Mesendoderm (in vitro differentiated cells): ENCODE results near the gene ABAT.

Source experiments
- DNase-seq: peaks from one replicate; pipeline ENCODE4 v3.0.0; 2013
- H2AK5ac ChIP-seq: 2 replicates; pipeline ENCODE4 v1.6.1; 2013; ENCODE audit warnings: low read length, inconsistent platforms
- H2BK120ac ChIP-seq: 2 replicates; pipeline ENCODE4 v1.6.1; 2013; ENCODE audit warnings: low read depth, mild to moderate bottlenecking, low read length, moderate library complexity, mixed read lengths
- H2BK15ac ChIP-seq: replicated peaks from 2 replicates; pipeline ENCODE4 v1.6.1; 2013; ENCODE audit warnings: low read depth, mild to moderate bottlenecking, moderate library complexity
- H2BK5ac ChIP-seq: 2 replicates; pipeline ENCODE4 v1.6.1; 2013; ENCODE audit warnings: low read length, inconsistent platforms
- H3K18ac ChIP-seq: 2 replicates; pipeline ENCODE4 v1.6.1; 2013; ENCODE audit warnings: mild to moderate bottlenecking, low read length, mixed read lengths
- H3K23ac ChIP-seq: one replicate; pipeline ENCODE4 v1.6.1; 2013; ENCODE audit warnings: low read length
- H3K27ac ChIP-seq: 2 replicates; pipeline ENCODE4 v1.5.1; 2013; ENCODE audit warnings: low read depth, mild to moderate bottlenecking, inconsistent platforms, low read length, moderate library complexity
- H3K27me3 ChIP-seq: 2 replicates; pipeline ENCODE4 v1.6.1; 2013; ENCODE audit warnings: low read length, control low read depth, mild to moderate bottlenecking, inconsistent platforms; ENCODE audit not compliant: insufficient read depth, poor library complexity
- H3K36me3 ChIP-seq: 2 replicates; pipeline ENCODE4 v1.6.1; 2013; ENCODE audit warnings: low read length, inconsistent platforms; ENCODE audit not compliant: control insufficient read depth, insufficient read depth
- H3K4ac ChIP-seq: one replicate; pipeline ENCODE4 v1.6.1; 2013; ENCODE audit warnings: low read depth, mild to moderate bottlenecking, low read length, moderate library complexity
- H3K4me1 ChIP-seq: 2 replicates; pipeline ENCODE4 v1.6.1; 2013; ENCODE audit warnings: low read depth, low read length, inconsistent platforms; ENCODE audit not compliant: control insufficient read depth
- H3K4me2 ChIP-seq: 2 replicates; pipeline ENCODE4 v1.6.1; 2013; ENCODE audit warnings: low read length
- H3K4me3 ChIP-seq: 2 replicates; pipeline ENCODE4 v1.5.1; 2013; ENCODE audit warnings: mild to moderate bottlenecking, low read length
- H3K56ac ChIP-seq: one replicate; pipeline ENCODE4 v1.6.1; 2013; ENCODE audit warnings: low read length
- H3K79me1 ChIP-seq: 2 replicates; pipeline ENCODE4 v1.6.1; 2013; ENCODE audit warnings: low read length, inconsistent platforms
- H3K79me2 ChIP-seq: 2 replicates; pipeline ENCODE4 v1.6.1; 2013; ENCODE audit warnings: mild to moderate bottlenecking, low read length; ENCODE audit not compliant: control insufficient read depth, insufficient read depth
- H3K9ac ChIP-seq: 2 replicates; pipeline ENCODE4 v1.6.1; 2013; ENCODE audit warnings: low read length, inconsistent platforms
- H4K5ac ChIP-seq: one replicate; pipeline ENCODE4 v1.6.1; 2013; ENCODE audit warnings: low read length
- H4K8ac ChIP-seq: one replicate; pipeline ENCODE4 v1.6.1; 2013; ENCODE audit warnings: low read depth, mild to moderate bottlenecking, control low read depth, low read length, moderate library complexity
- whole genome bisulfite sequencing: extraction: QIAGEN DNeasy Blood & Tissue Kit; methylation state at CpG from one replicate; pipeline ENCODE4 v1.1.7; 2013; ENCODE audit warnings: low lambda C conversion rate, missing lambda C conversion rate; ENCODE audit not compliant: insufficient coverage; ENCODE audit errors: extremely low coverage; 5-methylcytosine and 5-hydroxymethylcytosine counted together

Gene ABAT

GRCh38 chr16:8714174-8714573, 39.8 kb downstream of the ABAT start:
- H3K56ac ChIP-seq: no peak overlapping the region
- no peaks in the 10 kb centered on the region for H3K36me3 ChIP-seq
- no peaks in the 10 kb centered on the region for H3K79me1 ChIP-seq
- no peak overlapping the region for H4K8ac ChIP-seq
- no peak overlapping the region for H2BK5ac ChIP-seq
- H3K4me2 ChIP-seq: no peak overlapping the region
- H3K79me2 ChIP-seq: no peaks in the 10 kb centered on the region
- H2AK5ac ChIP-seq: no peak overlapping the region
- WGBS: no CpG with 5 or more reads among the region's 7 CpGs
- no peak overlapping the region for H3K23ac ChIP-seq
- H4K5ac ChIP-seq: no peak overlapping the region
- no peak for DNase-seq
- no peak overlapping the region for H3K18ac ChIP-seq
- H3K9ac ChIP-seq: no peak overlapping the region
- no peak overlapping the region for H3K4ac ChIP-seq
- H2BK15ac ChIP-seq: no peak overlapping the region
- H3K27ac ChIP-seq: no peak overlapping the region
- H3K27me3 ChIP-seq: no peaks in the 10 kb centered on the region
- no peak overlapping the region for H3K4me3 ChIP-seq
- H3K4me1 ChIP-seq: no peaks in the 10 kb centered on the region
- H2BK120ac ChIP-seq: no peak overlapping the region

- Histone ChIP-seq H3K79me2 (no peaks in the 10 kb centered on the region), H3K27ac (no peak overlapping the region), H3K79me1 (no peaks in the 10 kb centered on the region), H3K4me1 (no peaks in the 10 kb centered on the region), H3K18ac (no peak overlapping the region), H3K27me3 (no peaks in the 10 kb centered on the region), H3K9ac (no peak overlapping the region), H2BK15ac (no peak overlapping the region), H4K5ac (no peak overlapping the region), H3K4me3 (no peak overlapping the region), H2BK120ac (no peak overlapping the region), H3K56ac (no peak overlapping the region), H3K4ac (no peak overlapping the region), H2AK5ac (no peak overlapping the region), H4K8ac (no peak overlapping the region), H3K4me2 (no peak overlapping the region), H3K36me3 (no peaks in the 10 kb centered on the region), H2BK5ac (no peak overlapping the region), H3K23ac (no peak overlapping the region)
- no peak for DNase-seq
- no CpG with 5 or more reads among the region's 14 CpGs for WGBS
Observed at GRCh38 chr16:8714807-8715206, 40.4 kb downstream of the ABAT start.

GRCh38 chr16:8716052-8716451, 41.6 kb downstream of the ABAT start:
- Histone ChIP-seq H2BK15ac (no peak overlapping the region), H3K18ac (no peak overlapping the region), H2BK120ac (no peak overlapping the region), H3K23ac (no peak overlapping the region), H2BK5ac (no peak overlapping the region), H3K79me1 (no peaks in the 10 kb centered on the region), H2AK5ac (no peak overlapping the region), H4K8ac (no peak overlapping the region), H3K4me3 (no peak overlapping the region), H3K56ac (no peak overlapping the region), H3K36me3 (no peaks in the 10 kb centered on the region), H4K5ac (no peak overlapping the region), H3K27me3 (no peaks in the 10 kb centered on the region), H3K4me1 (no peaks in the 10 kb centered on the region), H3K27ac (no peak overlapping the region), H3K79me2 (no peaks in the 10 kb centered on the region), H3K4ac (no peak overlapping the region), H3K9ac (no peak overlapping the region), H3K4me2 (no peak overlapping the region)
- DNase-seq: no peak
- WGBS: no CpG with 5 or more reads among the region's 6 CpGs

DNA sequence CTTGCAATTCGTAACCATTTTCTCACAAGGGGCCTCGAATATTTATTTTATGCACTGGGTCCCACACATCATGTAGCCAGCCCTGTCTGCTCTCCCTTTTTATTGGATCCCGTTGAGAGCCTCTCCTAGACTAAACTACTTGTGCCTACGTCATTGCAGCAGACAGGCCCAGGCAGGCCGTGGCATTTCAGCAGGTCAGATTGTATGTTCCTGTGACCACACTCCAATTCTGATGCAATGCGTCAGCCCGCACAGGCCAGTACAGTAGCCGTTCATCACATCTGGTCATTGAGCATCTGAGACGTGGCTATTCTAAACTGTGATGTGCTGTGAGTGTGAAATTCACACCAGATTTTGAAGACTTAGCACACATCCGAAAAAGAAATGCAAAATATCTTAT, 42.2 kb downstream of the ABAT start:
- H4K8ac ChIP-seq: no peak overlapping the region
- H2BK15ac ChIP-seq: no peak overlapping the region
- no peaks in the 10 kb centered on the region for H3K36me3 ChIP-seq
- H2AK5ac ChIP-seq: no peak overlapping the region
- H3K27ac ChIP-seq: no peak overlapping the region
- no peaks in the 10 kb centered on the region for H3K79me1 ChIP-seq
- no peak overlapping the region for H3K18ac ChIP-seq
- H3K4me2 ChIP-seq: no peak overlapping the region
- WGBS: no CpG with 5 or more reads among the region's 10 CpGs
- H3K27me3 ChIP-seq: no peaks in the 10 kb centered on the region
- H2BK5ac ChIP-seq: no peak overlapping the region
- H3K56ac ChIP-seq: no peak overlapping the region
- no peak overlapping the region for H4K5ac ChIP-seq
- no peak overlapping the region for H2BK120ac ChIP-seq
- no peak overlapping the region for H3K23ac ChIP-seq
- no peak for DNase-seq
- no peak overlapping the region for H3K9ac ChIP-seq
- H3K4me1 ChIP-seq: no peaks in the 10 kb centered on the region
- no peak overlapping the region for H3K4me3 ChIP-seq
- no peak overlapping the region for H3K4ac ChIP-seq
- H3K79me2 ChIP-seq: no peaks in the 10 kb centered on the region

DNA sequence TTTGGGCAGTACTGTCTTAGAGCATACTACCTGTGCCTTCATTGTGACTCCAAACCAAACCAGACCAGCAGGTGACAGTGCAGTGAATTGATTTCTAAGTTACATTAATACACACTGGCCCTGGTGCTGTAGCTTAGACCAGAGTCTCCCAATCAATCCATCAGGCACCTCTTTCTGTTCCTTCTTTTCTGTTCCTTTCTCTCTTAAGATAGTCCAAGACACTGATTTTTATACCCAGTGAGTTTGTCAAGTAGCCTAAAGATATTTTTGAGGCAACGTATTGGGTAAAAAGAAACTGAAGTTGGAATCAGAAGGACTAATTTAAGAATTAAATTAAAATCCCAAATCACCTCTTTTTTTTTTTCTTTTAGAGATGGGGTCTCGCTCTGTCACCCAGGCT, 43.1 kb downstream of the ABAT start:
- no peak overlapping the region for H2BK120ac ChIP-seq
- no peak overlapping the region for H2BK5ac ChIP-seq
- no peak overlapping the region for H3K9ac ChIP-seq
- no peak overlapping the region for H4K8ac ChIP-seq
- H3K27ac ChIP-seq: no peak overlapping the region
- H3K27me3 ChIP-seq: no peaks in the 10 kb centered on the region
- H2BK15ac ChIP-seq: no peak overlapping the region
- H3K18ac ChIP-seq: no peak overlapping the region
- no peak overlapping the region for H2AK5ac ChIP-seq
- no peak for DNase-seq
- no peak overlapping the region for H3K4me3 ChIP-seq
- H4K5ac ChIP-seq: no peak overlapping the region
- WGBS: no CpG with 5 or more reads among the region's 2 CpGs
- no peak overlapping the region for H3K23ac ChIP-seq
- H3K79me1 ChIP-seq: no peaks in the 10 kb centered on the region
- H3K4ac ChIP-seq: no peak overlapping the region
- no peak overlapping the region for H3K4me2 ChIP-seq
- no peak overlapping the region for H3K56ac ChIP-seq
- no peaks in the 10 kb centered on the region for H3K36me3 ChIP-seq
- H3K79me2 ChIP-seq: no peaks in the 10 kb centered on the region
- no peaks in the 10 kb centered on the region for H3K4me1 ChIP-seq

DNA sequence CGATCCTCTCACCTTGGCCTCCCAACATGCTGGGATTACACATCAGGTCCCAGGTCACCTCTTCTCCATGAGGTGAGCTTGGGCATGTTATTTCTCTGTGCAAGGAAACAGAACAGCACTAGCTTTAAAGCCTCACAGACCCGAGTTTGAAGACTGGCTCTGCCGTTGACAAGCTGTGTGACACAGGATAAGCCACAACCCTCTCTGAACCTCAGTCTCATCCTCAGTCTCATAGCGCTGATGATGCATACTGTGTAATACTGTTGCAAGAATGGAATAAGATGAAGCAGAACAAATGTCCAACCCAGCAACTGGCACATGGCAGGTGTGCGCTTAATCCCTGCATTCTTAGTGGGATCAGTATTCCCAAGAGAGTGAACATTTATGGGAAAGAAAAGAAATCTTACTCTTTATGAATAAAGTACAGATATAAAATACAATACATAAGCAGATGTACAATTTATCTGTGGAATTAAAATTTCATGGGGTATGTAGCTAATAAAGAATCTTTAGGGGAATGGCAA, 43.5 kb downstream of the ABAT start:
- Histone ChIP-seq H3K9ac (no peak overlapping the region), H4K5ac (no peak overlapping the region), H3K36me3 (no peaks in the 10 kb centered on the region), H2AK5ac (no peak overlapping the region), H3K4ac (no peak overlapping the region), H3K4me1 (no peaks in the 10 kb centered on the region), H3K79me1 (no peaks in the 10 kb centered on the region), H3K4me2 (no peak overlapping the region), H3K56ac (no peak overlapping the region), H4K8ac (no peak overlapping the region), H2BK120ac (no peak overlapping the region), H3K23ac (no peak overlapping the region), H2BK5ac (no peak overlapping the region), H3K79me2 (no peaks in the 10 kb centered on the region), H3K27ac (no peak overlapping the region), H3K4me3 (no peak overlapping the region), H2BK15ac (no peak overlapping the region), H3K18ac (no peak overlapping the region), H3K27me3 (no peaks in the 10 kb centered on the region)
- WGBS: no CpG with 5 or more reads among the region's 5 CpGs
- DNase-seq: no peak
